NCI-H524 (cell line): ENCODE data around the gene ATP2A2.

ENCODE experiments used
- DNase-seq, 2 experiments: peaks; one replicate each; lab custom pipeline; 2025; lab: John Stamatoyannopoulos, UW

Gene ATP2A2

DNA sequence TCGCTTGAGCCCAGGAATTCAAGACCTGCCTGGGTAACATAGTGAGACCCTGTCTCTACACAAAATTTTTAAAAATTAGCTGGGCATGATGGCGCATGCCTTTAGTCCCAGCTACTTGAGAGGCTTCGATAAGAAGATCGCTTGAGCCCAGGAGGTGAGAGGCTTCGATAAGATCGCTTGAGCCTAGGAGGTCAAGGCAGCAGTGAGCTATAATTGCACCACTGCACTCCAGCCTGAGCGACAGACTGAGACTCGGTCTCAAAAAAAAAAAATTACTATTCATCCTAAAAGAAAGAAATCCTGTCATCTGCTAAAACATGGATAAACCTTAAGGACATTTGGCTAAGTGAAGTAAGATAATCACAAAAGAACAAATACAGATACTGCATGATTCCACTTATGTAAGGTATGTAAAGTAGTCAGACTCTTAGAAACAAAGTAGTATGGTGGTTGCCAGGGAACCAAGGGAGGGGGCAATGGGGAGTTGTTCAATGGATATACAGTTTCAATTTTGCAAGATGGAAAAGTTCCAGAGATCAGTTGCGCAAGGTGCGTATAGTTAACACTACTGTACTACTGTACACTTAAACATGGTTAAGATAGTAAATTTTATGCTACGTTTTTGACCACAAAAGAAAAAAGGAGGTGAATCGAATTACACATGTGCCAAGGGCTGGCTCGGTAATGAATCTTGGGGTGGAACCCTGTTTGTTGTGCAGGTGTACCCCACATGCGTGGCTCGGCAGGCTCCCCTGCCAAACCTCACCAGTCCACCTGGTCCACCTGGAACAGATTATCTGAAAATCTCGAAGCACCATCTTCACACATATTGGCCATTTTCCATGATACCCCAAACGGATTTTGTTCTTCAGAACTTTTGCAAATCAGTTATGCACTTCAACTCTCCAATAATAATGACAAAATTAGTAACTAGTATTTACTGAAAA, 18.3 kb upstream of the ATP2A2 start:
- no peak for DNase-seq

DNA sequence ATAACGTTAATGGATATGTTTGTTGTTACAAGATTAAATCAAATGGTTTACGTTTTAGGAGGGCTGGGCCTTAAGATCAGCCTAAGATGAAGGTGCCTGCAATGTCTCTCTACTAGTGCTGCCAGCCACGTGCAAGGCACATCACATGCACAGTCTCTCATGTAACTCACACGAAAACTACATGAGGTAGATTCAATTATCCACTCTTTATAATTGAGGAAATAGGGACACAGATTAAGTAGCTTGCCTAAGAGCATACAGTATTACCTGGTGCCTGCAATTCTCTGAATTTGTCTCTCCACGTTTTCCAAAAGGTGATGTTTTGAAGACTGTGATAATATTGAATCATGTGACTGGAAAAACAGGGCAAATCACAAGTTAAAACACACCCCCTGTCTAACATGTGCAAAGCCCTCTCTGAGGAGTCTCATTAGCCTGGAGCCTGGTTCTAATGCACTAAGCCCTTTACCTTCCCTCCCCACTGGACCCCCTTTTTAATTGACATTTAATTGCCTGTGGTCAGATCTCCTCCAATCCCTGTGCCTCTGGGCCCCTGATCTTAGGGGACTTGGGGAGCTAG, 14.6 kb upstream of the ATP2A2 start:
- DNase-seq, result peak; percentile 57 to 67

DNA sequence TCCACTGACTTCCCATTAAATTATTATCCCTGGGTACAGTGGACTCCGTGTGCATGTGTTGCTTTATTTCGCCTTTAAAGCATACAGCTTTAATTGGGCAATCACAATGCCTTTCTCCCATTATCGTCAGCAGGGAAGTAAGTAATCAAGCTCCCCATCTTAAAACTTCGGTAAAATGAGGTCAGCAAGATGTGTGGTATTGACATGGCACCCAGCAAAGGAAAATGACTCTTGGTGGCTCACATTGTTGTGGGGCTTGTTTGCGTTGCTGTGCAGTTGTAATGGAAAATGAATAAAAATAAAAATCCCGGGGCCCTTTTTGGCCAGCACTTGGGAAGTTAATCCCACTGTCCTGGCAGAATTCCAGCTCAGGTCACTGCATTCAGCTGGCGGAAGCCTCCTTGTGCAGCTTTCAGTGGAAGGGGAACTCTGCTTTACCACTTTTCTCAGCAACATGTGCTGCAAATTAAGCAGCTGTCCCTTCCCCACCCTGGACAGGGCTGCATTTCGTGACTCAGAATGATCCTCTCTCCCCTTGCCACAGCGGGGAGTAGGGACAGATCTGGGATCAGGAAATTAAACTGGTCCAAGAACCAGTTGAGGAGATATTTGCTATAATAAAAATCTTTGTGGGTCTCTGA, 13.9 kb upstream of the ATP2A2 start:
- peak; percentile 89 to 94 for DNase-seq

- DNase-seq, result peak in 1 of 2 experiments; percentile 61
Measured at GRCh38 chr12:110269622-110270124, 11.4 kb upstream of the ATP2A2 start.

GRCh38 chr12:110270125-110270962, 10.7 kb upstream of the ATP2A2 start:
- peak; percentile 87 to 93 for DNase-seq

GRCh38 chr12:110271015-110271414, 10.0 kb upstream of the ATP2A2 start:
- DNase-seq, result peak in 1 of 2 experiments; percentile 7

GRCh38 chr12:110277530-110278254, 3.4 kb upstream of the ATP2A2 start:
- DNase-seq, result no peak

- no peak for DNase-seq
Measured at GRCh38 chr12:110278255-110278536, 2.9 kb upstream of the ATP2A2 start.

DNA sequence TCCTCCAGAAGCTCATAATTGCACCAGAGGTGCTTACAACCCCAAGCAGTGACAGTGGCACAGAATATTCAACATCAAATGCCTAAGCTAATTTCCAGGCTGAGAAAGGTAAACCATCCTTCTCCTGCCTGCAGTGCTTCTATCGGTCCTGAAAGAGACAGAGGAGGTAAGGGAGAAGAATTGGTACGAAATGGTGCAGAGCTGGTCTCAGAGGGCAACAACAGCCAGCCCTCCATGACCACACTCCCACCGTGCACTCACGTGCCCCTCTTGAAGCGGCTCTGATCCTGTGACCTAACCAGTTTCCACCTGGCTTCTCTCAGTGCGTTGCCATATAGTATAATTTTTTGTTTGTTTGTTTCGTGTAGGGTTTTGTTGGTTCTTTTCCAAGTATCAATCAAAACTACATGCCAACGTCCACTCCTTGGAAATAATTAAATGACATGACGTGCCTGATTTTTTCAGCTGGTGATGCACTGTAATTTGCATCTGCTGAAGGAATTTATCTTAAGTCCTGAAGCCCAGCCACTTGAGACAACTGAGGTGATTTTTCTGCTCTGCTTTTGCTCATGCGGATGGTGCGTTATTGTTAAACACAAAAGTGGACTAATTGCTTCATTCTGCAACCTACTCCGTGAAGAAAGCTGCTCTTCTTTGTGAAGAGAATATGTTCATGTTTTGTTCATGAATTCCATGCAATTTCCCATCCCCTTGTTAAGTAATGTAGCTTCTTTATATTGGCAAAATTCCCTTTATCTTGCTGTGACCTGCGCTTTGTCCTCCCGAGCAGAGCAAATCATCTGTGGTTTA, 1.3 kb upstream of the ATP2A2 start:
- DNase-seq, result peak in 1 of 2 experiments; percentile 36

DNA sequence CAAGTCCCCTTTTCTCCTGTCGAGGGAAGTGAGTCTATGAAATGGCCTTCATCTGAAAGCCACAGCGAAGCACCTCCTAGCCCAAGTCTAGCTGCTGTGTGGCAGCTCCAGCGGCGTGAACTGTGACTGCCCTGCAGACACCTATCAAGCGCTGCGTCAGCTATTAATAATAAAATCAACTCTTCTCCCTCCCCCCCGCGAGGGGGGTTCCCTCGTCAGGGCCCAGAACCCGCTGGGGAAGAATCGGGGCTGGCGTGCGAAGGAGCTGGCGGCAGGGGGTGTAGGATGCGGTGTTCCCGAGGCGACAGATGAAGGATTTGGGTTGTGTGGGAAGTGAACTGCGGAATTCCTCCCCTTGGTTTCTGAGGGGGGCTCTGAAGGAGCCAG, 662 bp upstream of the ATP2A2 start:
- DNase-seq, result peak; percentile 68 to 77

DNA sequence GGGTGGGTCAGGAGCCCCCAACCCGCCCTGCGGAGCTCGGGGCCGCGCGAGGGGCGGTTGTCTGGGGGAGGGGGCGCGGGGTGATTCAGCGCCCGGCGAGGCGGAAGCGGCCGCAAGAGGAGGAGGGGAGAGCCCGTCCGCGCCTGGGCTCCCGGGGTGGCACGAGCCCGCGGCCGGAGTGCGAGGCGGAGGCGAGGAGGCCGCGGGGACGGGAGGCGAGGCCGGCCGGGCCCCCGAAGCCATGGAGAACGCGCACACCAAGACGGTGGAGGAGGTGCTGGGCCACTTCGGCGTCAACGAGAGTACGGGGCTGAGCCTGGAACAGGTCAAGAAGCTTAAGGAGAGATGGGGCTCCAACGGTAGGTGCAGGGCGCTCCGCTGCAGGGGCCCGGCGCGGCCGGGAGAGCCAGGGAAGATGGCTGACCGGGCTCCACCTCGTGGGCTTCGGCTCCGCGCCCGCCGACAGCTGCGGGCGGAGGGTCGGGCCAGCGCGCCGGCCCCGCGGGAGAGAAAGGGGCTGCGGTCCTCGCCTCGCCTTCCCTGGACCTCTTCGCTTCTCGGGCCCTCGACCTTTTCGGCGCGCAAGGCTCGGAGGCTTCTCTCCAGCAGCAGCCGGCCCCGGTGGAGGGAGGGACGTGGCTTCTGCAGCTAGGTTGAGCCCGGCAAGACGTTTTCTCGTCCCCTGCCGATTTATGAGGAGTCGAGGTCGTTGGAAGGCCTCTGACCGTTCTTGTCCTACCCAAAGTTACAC, 677 bp downstream of the ATP2A2 start:
- DNase-seq, result peak in 1 of 2 experiments; percentile 35

- DNase-seq, result no peak
Measured at GRCh38 chr12:110282300-110282860, 1.3 kb downstream of the ATP2A2 start.

DNA sequence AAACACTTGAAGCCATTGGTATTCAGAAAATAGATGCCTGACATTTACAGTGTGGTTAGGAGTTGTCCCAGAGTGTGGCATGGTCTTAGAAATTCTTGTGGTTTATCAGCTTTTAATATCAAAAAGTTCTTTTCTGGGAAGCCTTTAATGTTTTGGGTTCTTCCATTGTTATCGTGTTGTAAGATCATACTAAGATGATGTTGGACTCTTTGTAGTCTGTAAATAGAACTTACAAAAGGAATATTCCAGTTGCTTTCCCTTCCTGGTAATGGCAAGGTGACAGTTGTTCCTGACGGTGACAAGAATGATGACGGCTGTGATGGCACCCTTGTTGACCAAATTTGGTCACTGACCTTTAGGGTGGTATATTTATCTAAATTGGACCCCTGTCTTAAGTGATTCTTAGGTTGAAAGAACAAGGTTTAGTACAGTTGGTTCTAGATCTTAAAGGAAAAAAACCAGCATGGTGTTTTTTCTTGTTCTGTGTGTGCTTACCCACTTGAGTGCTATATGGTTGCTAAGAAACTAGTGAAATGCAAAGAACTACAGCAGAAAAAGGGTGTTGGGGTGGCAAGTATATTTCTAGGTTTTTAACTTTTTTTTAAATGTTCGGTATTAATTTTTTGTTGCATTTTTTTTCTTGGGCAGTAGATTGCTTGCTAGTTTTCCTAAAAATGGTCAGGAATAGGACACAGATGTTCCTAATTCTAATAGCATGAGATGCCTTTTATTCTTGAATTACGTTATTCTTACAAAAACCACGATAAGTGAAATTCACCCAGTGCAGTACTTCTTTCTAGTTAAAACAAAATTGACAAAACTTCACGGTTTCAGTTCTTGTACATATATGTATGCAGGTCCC, 2.1 kb downstream of the ATP2A2 start:
- DNase-seq, result no peak

GRCh38 chr12:110284597-110284996, 3.5 kb downstream of the ATP2A2 start:
- no peak for DNase-seq

GRCh38 chr12:110286623-110287022, 5.6 kb downstream of the ATP2A2 start:
- DNase-seq, result no peak

GRCh38 chr12:110287986-110288385, 6.9 kb downstream of the ATP2A2 start:
- DNase-seq, result no peak

DNA sequence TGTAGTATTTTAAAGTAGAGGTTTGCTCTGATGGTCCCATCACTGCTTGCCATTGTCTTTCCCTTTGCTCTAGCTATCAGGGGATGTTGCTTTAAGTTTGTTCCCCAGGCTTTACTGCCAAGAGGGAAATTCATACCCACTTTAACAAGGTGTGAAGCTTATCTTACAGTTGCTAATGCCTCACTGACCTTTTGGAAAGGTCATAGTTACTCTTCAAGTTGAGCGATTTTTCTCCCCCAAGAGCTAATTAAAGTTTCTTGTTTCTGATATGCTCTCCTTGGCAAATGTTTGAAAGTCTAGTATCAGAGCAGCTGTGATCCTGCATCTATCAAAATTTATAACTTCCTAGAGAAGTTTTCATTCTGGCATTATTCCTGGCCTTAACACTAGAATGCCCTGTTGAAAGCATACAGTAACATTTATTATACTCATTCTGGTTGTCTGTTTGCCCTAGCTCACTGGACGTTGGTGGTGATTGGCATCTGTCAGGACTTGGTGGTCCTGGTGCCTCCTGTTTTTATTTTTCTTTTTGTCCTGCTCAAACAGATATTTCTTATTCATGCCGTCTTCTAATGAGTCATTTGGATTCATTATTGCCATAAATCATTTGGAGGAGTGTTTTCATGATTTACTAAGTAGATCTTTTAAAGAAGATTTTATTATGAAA, 8.1 kb downstream of the ATP2A2 start:
- no peak for DNase-seq

GRCh38 chr12:110289711-110290078, 8.6 kb downstream of the ATP2A2 start:
- DNase-seq, result no peak
